ENCODE data around the gene PECR.

- TF ChIP-seq POLR2A (IDR thresholded peaks at IDR 0.05): no peak
- TF ChIP-seq, protein P1, sequence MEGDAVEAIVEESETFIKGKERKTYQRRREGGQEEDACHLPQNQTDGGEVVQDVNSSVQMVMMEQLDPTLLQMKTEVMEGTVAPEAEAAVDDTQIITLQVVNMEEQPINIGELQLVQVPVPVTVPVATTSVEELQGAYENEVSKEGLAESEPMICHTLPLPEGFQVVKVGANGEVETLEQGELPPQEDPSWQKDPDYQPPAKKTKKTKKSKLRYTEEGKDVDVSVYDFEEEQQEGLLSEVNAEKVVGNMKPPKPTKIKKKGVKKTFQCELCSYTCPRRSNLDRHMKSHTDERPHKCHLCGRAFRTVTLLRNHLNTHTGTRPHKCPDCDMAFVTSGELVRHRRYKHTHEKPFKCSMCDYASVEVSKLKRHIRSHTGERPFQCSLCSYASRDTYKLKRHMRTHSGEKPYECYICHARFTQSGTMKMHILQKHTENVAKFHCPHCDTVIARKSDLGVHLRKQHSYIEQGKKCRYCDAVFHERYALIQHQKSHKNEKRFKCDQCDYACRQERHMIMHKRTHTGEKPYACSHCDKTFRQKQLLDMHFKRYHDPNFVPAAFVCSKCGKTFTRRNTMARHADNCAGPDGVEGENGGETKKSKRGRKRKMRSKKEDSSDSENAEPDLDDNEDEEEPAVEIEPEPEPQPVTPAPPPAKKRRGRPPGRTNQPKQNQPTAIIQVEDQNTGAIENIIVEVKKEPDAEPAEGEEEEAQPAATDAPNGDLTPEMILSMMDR (IDR thresholded peaks at IDR 0.05): no peak
- no peak for TF ChIP-seq EP300 (IDR thresholded peaks at IDR 0.05)
These were observed 80.2 kb downstream of the PECR start for GRCh38 chr2:216001216-216002100.
